ENCODE data around the gene BCAR3.

- no peak for TF ChIP-seq POLR2AphosphoS5 (IDR thresholded peaks at IDR 0.05; ENCODE audit: low read depth, low read length)
- TF ChIP-seq CTCF (IDR thresholded peaks at IDR 0.05) = no peak
- no peak for TF ChIP-seq SIN3A (IDR thresholded peaks at IDR 0.05; ENCODE audit: borderline replicate concordance, insufficient read depth, low read depth, low read length)
Measured at GRCh38 chr1:93681989-93682412, 364 bp upstream of the BCAR3 start.

Measured in Panc1 (cell line).